Stimulated activated naive B cell treated with anti-CD40 and anti-IgM and Interleukin-4, amounts not matched to agents 10 μg/mL and 1 μg/mL and 100 μg/mL, for 72 hours (primary cell): ENCODE results near the gene NHEJ1.

Experiments
- ATAC-seq, 2 donors: fragments of 150-1000 bp; cut with Tn5 transposase; replicated peaks; 2 replicates each; pipeline ENCODE4 v1.10.0; 2021; ENCODE audit warnings: moderate library complexity in 1 of 2
- DNase-seq: peaks from one replicate; pipeline ENCODE4 v3.0.0; 2021
- H3K27ac Mint-ChIP-seq: one replicate; pipeline ENCODE4 v1.8.0; 2022; ENCODE audit warnings: mild to moderate bottlenecking, mixed read lengths
- H3K27me3 Mint-ChIP-seq, 2 donors: one replicate each; pipeline ENCODE4 v1.8.0; 2022; ENCODE audit warnings: mixed read lengths in 2 of 2
- H3K36me3 Mint-ChIP-seq, 2 donors: one replicate each; pipeline ENCODE4 v1.8.0; 2022; ENCODE audit warnings: mixed read lengths in 2 of 2, mild to moderate bottlenecking in 1 of 2
- H3K4me1 Mint-ChIP-seq, 2 donors: one replicate each; pipeline ENCODE4 v1.8.0; 2022; ENCODE audit warnings: mixed read lengths in 2 of 2, mild to moderate bottlenecking in 1 of 2
- H3K4me3 Mint-ChIP-seq, 2 donors: one replicate each; pipeline ENCODE4 v1.8.0; 2022; ENCODE audit warnings: mild to moderate bottlenecking in 2 of 2, mixed read lengths in 2 of 2, moderate library complexity in 1 of 2
- H3K9me3 Mint-ChIP-seq, 2 donors: one replicate each; pipeline ENCODE4 v1.8.0; 2022; ENCODE audit warnings: mixed read lengths in 2 of 2, mild to moderate bottlenecking in 1 of 2

Gene NHEJ1

DNA sequence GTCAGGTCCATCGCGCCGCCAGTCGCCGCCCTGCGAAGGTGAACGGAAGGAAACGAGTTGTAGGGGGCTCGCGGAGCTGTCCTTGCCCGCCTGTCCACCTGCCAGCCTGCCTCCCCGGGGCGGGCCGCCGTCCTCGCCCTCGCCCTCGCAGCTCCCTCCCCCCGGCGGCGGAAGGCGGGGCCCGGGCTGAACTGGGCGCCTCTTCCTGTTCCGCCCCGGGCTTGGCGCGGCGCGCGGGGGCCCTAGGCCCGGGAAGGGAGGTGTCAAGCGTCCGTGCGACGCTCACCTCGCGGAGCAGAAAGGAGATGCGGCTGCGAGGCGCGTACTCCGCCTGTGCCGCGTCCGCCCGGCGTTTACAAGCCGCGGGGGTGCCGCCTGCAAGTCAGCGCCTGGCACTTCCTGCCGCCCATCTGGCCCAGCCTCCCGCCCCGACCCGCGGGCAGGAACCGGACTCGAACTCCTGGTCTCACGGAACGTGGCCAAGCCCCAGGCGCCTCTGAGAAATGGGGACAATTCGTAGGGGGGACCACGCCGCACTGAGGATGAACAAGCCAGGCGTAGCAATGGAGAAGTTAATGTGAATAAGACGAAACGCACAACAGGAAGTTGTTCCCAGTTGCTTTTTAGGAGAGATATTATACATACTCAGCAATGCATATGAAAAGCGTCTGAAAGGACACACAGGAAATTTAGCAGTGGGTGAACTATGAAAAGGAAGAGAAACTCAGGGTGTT, 16.4 kb upstream of the NHEJ1 start, which contains the start of gene CNPPD1:
Gene CNPPD1, minus strand, starts transcription at position 108 of the 734 bp plus-strand sequence. Its CDS starts 97 bp downstream, at position 11.
- peak; percentile 76 to 79 for ATAC-seq
- Mint-ChIP-seq H3K36me3 (peaks cover 28 to 60% of the 10 kb centered on the region in 2 donors), H3K4me1 (peaks cover 54 to 73% of the 10 kb centered on the region in 2 donors)

DNA sequence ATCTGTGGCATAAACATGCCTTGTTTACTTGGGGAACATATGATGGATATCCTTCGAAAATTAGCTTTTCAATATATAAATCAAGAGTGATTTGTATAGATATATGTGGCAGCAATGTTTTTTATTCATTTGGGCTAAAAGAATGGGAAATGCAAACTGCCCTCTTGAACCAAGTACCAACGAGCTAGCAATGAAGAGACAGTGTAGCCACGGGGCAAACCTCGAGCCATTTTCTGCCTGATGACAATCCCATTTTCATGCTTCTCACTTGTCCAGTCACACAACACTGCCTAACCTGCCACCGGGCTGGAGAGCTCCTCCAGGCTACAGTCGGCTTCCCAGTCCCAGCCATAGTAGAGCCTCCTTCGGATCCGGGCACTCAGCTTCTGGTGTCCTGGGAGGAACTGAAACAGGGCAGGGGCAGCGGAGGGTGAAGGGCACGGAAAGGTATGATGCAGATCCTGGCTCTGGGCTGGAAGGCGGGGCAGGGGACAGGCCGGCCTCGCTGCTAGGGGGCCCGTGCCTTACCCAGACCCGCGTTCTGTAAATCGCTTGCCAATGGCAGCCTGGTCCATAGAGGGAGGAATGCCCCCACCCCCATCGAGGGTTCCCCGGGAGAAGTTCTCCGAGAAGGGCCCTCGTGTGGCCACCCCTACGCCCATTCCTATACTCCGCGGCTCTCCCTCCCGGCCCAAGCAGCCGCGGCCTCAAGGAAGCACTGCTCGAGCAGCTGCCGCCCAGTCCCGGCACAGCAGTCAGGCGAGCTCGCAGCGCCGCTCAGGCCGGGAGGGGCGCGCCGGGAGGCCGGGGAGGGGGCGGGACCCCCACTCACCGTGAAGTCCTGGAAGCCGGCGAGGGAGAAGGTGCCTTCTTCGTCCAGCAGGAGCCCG, 15.6 kb upstream of the NHEJ1 start:
- H3K4me1 Mint-ChIP-seq = peaks cover 58 to 73% of the 10 kb centered on the region in 2 donors
- peak overlapping the region; percentile 89 to 95 for H3K4me3 Mint-ChIP-seq
- DNase-seq = peak; percentile 78
- H3K27me3 Mint-ChIP-seq = no peaks in the 10 kb centered on the region
- peaks cover 35 to 61% of the 10 kb centered on the region in 2 donors for H3K36me3 Mint-ChIP-seq
- peak; percentile 72 to 76 for ATAC-seq
- H3K9me3 Mint-ChIP-seq = no peaks in the 10 kb centered on the region
- H3K27ac Mint-ChIP-seq = peak overlapping the region; percentile 99

More for the DNA sequence above, 16.4 kb upstream of the NHEJ1 start, which contains the start of gene CNPPD1:
- H3K27ac Mint-ChIP-seq = peak within 1 kb of the TSS; percentile 99
- H3K9me3 Mint-ChIP-seq = no peaks in the 10 kb centered on the region
- H3K27me3 Mint-ChIP-seq = no peaks in the 10 kb centered on the region
- DNase-seq = peak; percentile 84
- peak within 1 kb of the TSS; percentile 89 to 95 for H3K4me3 Mint-ChIP-seq

DNA sequence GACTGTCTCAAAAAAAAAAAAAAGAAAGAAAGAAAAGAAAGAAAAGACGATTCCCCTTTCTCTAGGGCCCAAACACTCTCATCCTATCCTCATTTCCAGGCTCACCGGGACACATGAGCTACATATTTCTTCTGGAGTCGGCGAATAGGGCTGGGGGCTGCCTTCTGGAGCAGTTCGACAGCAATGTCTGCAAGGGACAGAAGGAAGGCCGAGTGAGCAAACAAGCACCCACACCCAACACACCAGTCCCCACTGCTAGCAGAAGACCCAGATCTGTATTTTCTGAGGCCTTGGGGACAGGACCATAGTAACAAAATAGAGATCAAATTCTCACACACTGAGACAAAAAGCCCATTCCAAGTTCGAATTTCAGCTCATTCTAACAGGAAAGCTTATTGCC, 14.9 kb upstream of the NHEJ1 start:
- ATAC-seq (no peak), DNase-seq (no peak)
- no peaks in the 10 kb centered on the region for H3K9me3 Mint-ChIP-seq
- H3K36me3 Mint-ChIP-seq = peaks cover 35 to 58% of the 10 kb centered on the region in 2 donors
- peaks cover 51 to 68% of the 10 kb centered on the region in 2 donors for H3K4me1 Mint-ChIP-seq
- H3K4me3 Mint-ChIP-seq = peak overlapping the region; percentile 89 to 95
- peak overlapping the region; percentile 99 for H3K27ac Mint-ChIP-seq
- no peaks in the 10 kb centered on the region for H3K27me3 Mint-ChIP-seq

DNA sequence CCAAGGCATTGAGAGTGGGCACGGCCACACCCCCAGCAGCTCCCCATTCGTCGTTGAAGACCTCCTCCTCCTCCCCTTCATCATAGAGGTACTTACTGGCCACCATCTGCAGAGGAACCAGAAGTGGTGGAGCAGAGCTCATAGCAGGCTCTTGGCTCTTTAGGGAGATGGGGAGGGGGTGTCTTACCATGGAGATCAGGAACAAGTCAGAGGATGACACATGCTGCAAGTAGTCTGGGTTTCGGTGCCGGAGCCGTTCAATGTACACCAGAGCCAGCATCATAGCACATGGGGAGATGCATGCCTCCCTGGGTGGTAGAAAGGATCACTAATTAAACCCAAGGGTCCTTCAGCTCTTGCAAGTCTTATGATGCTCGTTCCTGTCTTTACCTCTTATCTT, 14.2 kb upstream of the NHEJ1 start:
- no peak for DNase-seq
- H3K9me3 Mint-ChIP-seq = no peaks in the 10 kb centered on the region
- ATAC-seq = no peak
- peak overlapping the region; percentile 61 for H3K27ac Mint-ChIP-seq
- peak overlapping the region in 1 of 2 donors; percentile 56 for H3K4me3 Mint-ChIP-seq
- H3K27me3 Mint-ChIP-seq = no peaks in the 10 kb centered on the region
- peaks cover 51 to 66% of the 10 kb centered on the region in 2 donors for H3K4me1 Mint-ChIP-seq
- H3K36me3 Mint-ChIP-seq = peaks cover 34 to 57% of the 10 kb centered on the region in 2 donors

DNA sequence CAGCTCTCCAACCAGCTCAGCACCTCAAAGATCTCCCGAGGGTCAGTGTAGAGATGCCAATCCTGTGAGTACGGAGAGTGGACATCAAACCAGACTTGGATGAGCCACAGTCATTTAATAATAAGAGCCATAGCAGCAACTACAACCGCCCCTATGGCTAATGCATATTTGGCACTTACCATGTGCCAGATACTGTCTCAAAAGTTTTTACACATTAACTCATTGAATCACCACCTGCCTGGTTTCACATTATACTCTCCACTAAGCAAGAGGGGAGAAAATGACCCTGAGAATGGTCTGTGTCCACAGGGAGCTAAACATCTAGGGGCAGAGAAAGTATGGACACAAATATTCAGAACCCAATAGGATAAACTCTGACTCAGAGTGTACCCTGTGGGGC, 13.5 kb upstream of the NHEJ1 start:
- no peaks in the 10 kb centered on the region for H3K27me3 Mint-ChIP-seq
- H3K4me3 Mint-ChIP-seq = peak overlapping the region in 1 of 2 donors; percentile 55
- peaks cover 47 to 61% of the 10 kb centered on the region in 2 donors for H3K4me1 Mint-ChIP-seq
- peaks cover 35 to 61% of the 10 kb centered on the region in 2 donors for H3K36me3 Mint-ChIP-seq
- ATAC-seq = no peak
- no peaks in the 10 kb centered on the region for H3K9me3 Mint-ChIP-seq
- peak overlapping the region; percentile 61 for H3K27ac Mint-ChIP-seq
- no peak for DNase-seq

DNA sequence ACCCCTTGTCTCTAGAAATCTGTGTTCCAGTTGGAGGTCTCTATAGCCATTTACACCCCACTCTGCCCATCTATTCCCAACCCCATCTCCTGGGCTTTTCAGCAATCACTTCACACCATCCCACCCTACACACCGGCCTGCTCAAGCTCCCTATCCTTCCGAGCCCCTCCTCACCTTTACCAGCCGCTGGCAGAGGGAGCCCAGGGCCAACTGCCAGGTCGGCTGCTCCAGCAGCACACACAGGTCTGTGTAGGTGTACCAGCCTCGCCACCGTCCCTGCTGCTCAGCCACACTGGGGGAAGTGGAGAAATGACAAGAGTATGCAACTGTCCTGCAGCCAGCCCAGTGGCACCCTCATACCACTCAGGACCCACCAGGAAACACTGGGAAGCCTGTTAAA, 12.6 kb upstream of the NHEJ1 start:
- Mint-ChIP-seq H3K27ac (peak overlapping the region; percentile 87), H3K27me3 (no peaks in the 10 kb centered on the region), H3K4me1 (peaks cover 43 to 55% of the 10 kb centered on the region in 2 donors), H3K9me3 (no peaks in the 10 kb centered on the region), H3K36me3 (peaks cover 37 to 57% of the 10 kb centered on the region in 2 donors), H3K4me3 (no peak overlapping the region)
- ATAC-seq (no peak), DNase-seq (no peak)

DNA sequence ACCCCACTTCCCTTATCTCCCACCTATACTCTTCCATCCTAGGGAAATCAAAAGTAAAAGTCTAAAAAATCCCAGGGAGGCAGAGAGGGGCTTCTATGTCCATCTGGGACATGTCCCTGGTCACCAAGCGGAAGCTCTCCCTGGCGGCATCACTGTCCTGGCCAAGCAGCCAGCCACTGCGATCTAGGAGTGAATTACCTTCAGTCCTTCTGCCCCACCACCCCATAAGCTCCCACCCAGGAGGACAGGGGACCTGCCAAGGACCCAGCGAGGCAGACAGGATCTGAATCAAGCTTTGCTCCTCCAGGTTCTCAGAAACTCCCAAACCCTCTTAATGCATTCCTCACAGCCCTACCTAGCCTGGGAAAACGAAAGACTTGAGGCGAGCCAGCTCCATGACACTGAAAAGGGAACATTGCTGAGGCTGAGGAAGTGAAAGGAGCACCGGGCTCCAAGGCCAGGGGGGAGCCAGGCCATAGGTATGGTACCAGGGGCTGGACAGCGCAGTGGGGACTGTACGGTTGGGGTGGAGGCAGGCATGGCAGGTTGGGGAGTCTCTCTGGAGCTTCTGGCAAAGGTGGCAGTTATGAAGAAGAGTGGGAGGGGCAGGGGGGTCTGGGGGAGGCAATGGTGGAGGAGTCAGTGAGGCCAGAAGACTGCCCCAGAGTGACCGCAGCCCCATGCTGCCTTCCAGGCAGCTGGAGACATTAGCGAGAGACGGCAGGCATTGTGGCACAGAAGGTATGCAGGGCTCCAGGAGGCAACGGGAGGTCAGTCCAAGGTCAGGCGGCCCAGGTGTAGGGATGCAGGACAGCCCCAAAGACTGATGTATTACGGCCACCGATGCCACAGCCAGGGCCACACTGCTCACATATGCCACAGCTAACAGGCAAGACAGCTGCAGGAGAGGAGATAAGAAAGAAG, 11.9 kb upstream of the NHEJ1 start:
- Mint-ChIP-seq H3K27ac (peak overlapping the region; percentile 67), H3K4me1 (peaks cover 43 to 51% of the 10 kb centered on the region in 2 donors), H3K36me3 (peaks cover 44 to 60% of the 10 kb centered on the region in 2 donors), H3K27me3 (no peaks in the 10 kb centered on the region), H3K9me3 (no peaks in the 10 kb centered on the region), H3K4me3 (no peak overlapping the region)
- ATAC-seq (no peak), DNase-seq (no peak)

DNA sequence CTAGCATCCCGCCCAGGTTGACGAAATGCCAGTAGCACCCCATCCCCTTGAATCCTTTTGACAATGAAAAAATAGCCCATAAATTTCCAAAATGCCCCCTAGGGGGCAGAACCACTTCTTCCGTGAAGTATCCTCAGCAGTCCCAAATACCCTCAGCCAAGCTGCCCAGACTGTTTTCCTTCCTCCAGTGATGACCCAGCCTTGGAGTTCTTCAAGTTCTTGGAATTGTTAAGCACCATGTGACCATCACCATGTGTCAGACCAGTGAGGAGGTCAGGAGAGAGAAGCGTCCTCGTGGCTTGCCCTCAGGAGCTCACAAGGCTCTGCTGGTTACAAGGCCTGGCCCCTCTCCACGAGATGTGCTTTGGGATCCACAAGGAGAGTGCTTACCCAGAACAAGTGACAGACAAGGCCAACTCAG, 10.6 kb upstream of the NHEJ1 start:
- Mint-ChIP-seq H3K4me1 (peaks cover 39 to 45% of the 10 kb centered on the region in 2 donors), H3K4me3 (no peak overlapping the region), H3K9me3 (no peaks in the 10 kb centered on the region), H3K27ac (peak overlapping the region; percentile 65), H3K27me3 (no peaks in the 10 kb centered on the region), H3K36me3 (peaks cover 47 to 64% of the 10 kb centered on the region in 2 donors)
- DNase-seq (no peak), ATAC-seq (peak; percentile 33 to 59)

DNA sequence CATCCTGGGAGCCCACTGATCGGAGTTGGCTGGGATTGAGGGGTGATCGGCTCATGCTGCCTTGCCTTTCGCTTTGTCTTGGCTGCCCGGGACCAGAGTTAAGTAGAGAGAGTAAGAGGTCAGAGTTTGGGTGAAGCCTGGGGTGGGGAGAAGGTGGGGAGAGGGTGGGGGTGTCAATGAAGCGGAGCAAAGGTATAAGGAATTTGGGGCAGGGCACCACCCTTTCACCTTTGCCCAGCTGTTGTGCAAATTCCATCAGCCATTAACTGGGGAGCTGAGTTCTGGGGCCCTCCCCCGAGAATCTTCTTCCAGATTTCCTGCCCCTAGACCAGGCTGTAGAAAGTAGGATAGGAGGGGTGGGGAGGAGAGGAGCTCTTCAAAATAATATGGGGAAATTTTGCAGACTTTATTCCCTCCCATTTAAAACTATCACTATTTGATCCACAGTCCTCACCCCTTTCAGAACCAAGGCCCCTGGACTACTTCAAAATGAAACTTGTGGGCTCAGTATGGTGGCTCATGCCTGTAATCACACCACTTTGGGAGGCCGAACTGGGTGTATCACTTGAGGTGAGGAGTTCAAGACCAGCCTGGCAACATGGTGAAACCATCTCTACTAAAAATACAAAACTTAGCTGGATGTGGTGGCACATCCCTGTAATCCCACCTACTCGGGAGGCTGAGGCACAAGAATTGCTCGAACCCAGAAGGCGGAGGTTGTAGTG, 9.5 kb upstream of the NHEJ1 start, which contains the start of gene SLC23A3:
Gene SLC23A3, minus strand, starts transcription at position 100 of the 725 bp plus-strand sequence. Its CDS starts 45 bp downstream, at position 55.
- peak within 1 kb of the TSS; percentile 43 for H3K27ac Mint-ChIP-seq
- no peak for ATAC-seq

DNA sequence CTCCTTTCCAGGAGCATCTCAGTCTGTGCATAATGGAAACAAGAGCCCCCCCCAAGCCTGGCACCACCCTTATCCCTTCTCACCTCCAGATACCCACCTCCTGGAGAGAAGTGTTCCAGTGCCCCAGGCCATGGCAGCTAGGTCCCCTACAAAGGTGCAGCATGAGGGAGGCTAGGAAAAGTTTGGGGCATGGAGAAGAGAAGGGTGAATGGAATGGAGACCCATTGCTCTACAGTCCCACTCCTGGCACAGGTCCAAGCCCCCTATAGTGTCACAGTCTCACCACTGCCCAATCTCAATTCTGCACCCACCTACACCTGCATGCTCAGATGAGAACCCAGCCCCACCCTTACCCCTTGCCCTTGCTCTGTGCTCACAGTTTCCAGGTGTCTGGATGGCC, 8.3 kb upstream of the NHEJ1 start:
- Mint-ChIP-seq H3K9me3 (no peaks in the 10 kb centered on the region), H3K27me3 (no peaks in the 10 kb centered on the region), H3K4me1 (peaks cover 26 to 27% of the 10 kb centered on the region in 2 donors), H3K36me3 (peaks cover 46 to 68% of the 10 kb centered on the region in 2 donors), H3K4me3 (peak overlapping the region in 1 of 2 donors; percentile 28), H3K27ac (no peak overlapping the region)
- no peak for ATAC-seq
- DNase-seq = no peak

More for the DNA sequence above, 9.5 kb upstream of the NHEJ1 start, which contains the start of gene SLC23A3:
- peak within 1 kb of the TSS in 1 of 2 donors; percentile 28 for H3K4me3 Mint-ChIP-seq
- H3K9me3 Mint-ChIP-seq = no peaks in the 10 kb centered on the region
- DNase-seq = no peak
- H3K36me3 Mint-ChIP-seq = peaks cover 49 to 69% of the 10 kb centered on the region in 2 donors
- H3K4me1 Mint-ChIP-seq = peaks cover 35 to 39% of the 10 kb centered on the region in 2 donors
- no peaks in the 10 kb centered on the region for H3K27me3 Mint-ChIP-seq

DNA sequence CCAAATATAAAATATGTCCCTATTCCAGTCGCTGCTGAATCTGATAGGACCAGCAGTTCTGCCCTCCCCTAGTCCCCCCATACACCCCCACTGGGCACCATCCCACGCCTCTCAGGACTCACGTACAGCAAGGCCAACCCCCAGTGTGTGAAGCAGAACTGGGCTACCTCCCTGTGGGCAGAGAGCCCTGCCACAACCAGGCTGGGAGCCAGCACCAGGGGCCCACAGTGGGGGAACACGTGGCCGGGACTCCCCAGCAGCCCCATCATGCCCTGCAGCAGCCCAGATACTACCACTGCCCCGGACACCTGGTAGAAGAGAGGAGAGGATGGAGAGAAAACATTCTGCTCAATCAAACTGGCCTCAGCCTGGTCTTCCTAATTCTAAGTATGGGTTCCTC, 7.9 kb upstream of the NHEJ1 start:
- Mint-ChIP-seq H3K9me3 (no peaks in the 10 kb centered on the region), H3K36me3 (peaks cover 48 to 69% of the 10 kb centered on the region in 2 donors), H3K4me1 (peaks cover 24 to 25% of the 10 kb centered on the region in 2 donors), H3K27me3 (no peaks in the 10 kb centered on the region), H3K27ac (no peak overlapping the region), H3K4me3 (peak overlapping the region in 1 of 2 donors; percentile 28)
- DNase-seq (no peak), ATAC-seq (peak; percentile 29 to 64)

DNA sequence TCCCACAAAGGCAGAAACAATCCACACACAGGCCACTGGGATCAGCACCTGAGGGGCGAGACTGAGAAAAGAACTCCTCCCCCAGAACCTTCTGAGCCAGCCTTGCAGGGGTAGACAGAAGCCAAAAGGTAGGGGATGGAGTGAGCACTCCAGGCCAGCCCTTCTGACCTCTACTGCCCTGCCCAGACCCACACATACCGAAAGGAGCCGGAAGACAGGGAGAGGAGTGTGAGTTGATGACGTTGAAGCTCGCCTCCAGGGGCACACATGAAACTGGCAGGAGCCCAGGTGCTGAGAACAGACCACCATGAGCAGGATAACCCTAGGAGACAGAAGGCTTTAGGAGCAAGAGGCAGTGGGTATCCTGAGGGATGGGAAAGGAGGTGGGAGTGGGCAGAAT, 7.4 kb upstream of the NHEJ1 start:
- no peak for DNase-seq
- no peak for ATAC-seq
- H3K27ac Mint-ChIP-seq = no peak overlapping the region
- H3K4me3 Mint-ChIP-seq = no peak overlapping the region
- peaks cover 20 to 21% of the 10 kb centered on the region in 2 donors for H3K4me1 Mint-ChIP-seq
- H3K36me3 Mint-ChIP-seq = peaks cover 48 to 68% of the 10 kb centered on the region in 2 donors
- H3K27me3 Mint-ChIP-seq = no peaks in the 10 kb centered on the region
- H3K9me3 Mint-ChIP-seq = no peaks in the 10 kb centered on the region
